Measurements from ENCODE around the gene SNX25.

GRCh38 chr4:185408432-185408831, 199.0 kb downstream of the SNX25 start:
- no peak for TF ChIP-seq CTCF (conservative IDR thresholded peaks at IDR 0.05; ENCODE audit: low read depth, low read length)
- TF ChIP-seq EZH2 (IDR thresholded peaks at IDR 0.05; ENCODE audit: low read length, unreplicated experiment) = no peak

Measured in PC-3 (cell line).